HT1080 (cell line): ENCODE measurements around the gene FASTKD3. TPM values are rescaled to one million over a fixed set of nuclear protein-coding genes. Genes with fewer than 3 reads are reported as not detected.
"Not testable (repeated sequence)": the region's sequence is repeated elsewhere in the genome, so short reads cannot be mapped to it uniquely, and the experiment has no call there.

Experiments
- DNase-seq: peaks from one replicate; pipeline ENCODE4 v3.0.0-alpha.2; 2015; ENCODE audit warnings: low read depth
- polyA plus RNA-seq, 2 experiments: library from polyadenylated mRNA; depleted of rRNA; stranded (reverse); fragments of >200 nt; gene quantifications; 2 replicates each; pipeline ENCODE4 v1.2.3, GENCODE V29; 2015
- total RNA-seq: library from RNA; depleted of rRNA; stranded (reverse); fragments of >200 nt; shearing (Covaris generic); gene quantifications from 2 replicates; pipeline ENCODE4 v1.2.3, GENCODE V29; 2014; rRNA removed

The FASTKD3 gene, protein sequence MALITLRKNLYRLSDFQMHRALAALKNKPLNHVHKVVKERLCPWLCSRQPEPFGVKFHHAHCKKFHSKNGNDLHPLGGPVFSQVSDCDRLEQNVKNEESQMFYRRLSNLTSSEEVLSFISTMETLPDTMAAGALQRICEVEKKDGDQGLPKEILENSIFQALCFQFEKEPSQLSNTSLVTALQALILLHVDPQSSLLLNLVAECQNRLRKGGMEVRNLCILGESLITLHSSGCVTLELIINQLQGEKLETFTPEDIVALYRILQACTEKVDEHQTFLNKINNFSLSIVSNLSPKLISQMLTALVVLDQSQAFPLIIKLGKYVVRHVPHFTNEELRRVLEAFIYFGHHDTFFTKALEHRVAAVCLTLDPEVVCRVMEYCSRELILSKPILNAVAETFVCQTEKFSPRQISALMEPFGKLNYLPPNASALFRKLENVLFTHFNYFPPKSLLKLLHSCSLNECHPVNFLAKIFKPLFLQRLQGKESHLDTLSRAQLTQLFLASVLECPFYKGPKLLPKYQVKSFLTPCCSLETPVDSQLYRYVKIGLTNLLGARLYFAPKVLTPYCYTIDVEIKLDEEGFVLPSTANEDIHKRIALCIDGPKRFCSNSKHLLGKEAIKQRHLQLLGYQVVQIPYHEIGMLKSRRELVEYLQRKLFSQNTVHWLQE
- 24.7 and 24.9 TPM in 2 replicates for total RNA-seq
- 22.2 and 26.1 TPM in 2 replicates for polyA plus RNA-seq (2015; cell fraction: cytosol; rRNA removed)
- 52.9 and 58.3 TPM in 2 replicates for polyA plus RNA-seq (2015; cell fraction: nucleus; rRNA removed)

GRCh38 chr5:7868773-7869473 lies at the start of gene FASTKD3, which contains the start of gene MTRR:
Gene FASTKD3 (minus strand): TSS chr5:7869031. CDS start chr5:7868083, 948 bp downstream.
Gene MTRR (plus strand): TSS chr5:7869148. CDS start chr5:7870795, 1,647 bp downstream.
- DNase-seq: peak; percentile 92

DNA sequence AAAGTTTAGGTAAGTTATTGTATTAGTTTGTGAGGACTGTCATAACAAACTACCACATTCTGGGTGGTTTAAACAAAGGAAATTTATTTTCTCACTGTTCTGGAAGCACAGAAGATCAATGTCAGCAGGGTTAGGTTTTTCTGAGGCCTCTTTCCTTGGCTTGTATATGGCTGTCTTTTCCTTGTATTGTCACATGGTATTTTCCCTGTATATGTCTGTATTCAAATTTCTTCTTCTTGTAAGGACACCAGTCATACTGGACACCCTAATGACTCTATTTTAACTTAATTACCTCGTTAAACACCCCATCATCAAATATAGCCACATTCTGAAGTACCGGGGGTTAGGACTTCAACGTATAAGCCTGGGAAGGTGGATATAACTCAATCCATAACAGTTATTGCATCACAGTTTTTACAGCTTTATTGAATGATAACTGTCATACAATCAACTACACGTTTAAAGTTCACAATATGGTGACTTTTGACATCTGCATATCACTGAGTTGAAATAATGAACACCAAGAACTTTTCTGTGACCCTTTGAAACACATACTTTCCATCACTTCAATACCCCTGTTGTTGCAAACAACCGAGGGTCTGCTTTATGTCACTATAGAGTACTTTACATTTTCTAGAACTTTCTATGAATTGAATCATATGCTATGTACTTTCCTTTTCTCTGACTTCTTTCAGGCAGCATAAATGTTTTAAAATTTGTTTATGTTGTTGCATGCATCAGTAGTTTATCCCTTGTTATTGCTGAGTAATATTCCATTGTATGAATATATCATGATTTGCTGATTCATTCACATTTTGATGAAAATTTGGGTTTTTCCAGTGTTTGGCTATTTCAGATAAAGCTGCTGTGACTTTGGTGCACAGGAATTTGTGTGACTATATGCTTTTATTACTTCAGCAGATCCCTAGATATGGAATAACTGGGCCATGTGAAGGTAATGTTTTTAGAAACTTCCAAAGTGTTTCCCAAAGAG lies 48.6 kb upstream of the FASTKD3 start:
- DNase-seq: no peak

DNA sequence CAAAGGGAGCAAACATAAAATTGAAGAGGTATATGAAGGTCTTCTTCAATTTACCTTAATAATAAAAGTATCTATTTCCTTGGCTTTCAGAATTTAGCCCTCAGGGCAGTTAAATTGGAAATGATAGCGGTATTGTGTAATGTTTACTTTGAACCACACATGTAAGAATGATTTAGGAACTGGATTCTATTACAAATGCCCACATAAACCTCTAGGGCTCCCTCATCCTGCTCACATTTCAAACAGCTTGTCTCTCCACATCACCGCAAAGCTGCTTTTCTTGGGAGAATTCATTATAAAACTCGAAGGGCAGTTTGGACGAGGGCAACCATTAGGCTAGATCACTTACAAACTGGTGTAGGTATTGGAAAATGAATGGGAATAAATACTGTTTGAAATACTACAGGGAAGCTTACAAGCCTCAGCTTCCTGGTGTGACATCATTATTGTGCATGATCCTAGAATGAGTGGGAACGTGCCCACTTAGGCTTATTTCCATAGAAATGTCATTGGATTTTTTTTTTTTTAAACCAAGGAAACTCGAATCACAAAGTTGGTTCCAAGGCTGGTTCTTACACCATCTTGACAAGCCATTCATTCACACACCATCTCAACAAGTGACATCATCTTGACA lies 47.5 kb upstream of the FASTKD3 start:
- DNase-seq: peak; percentile 58

- DNase-seq: not testable (repeated sequence)
Observed at GRCh38 chr5:7911429-7911771, 42.6 kb upstream of the FASTKD3 start.

DNA sequence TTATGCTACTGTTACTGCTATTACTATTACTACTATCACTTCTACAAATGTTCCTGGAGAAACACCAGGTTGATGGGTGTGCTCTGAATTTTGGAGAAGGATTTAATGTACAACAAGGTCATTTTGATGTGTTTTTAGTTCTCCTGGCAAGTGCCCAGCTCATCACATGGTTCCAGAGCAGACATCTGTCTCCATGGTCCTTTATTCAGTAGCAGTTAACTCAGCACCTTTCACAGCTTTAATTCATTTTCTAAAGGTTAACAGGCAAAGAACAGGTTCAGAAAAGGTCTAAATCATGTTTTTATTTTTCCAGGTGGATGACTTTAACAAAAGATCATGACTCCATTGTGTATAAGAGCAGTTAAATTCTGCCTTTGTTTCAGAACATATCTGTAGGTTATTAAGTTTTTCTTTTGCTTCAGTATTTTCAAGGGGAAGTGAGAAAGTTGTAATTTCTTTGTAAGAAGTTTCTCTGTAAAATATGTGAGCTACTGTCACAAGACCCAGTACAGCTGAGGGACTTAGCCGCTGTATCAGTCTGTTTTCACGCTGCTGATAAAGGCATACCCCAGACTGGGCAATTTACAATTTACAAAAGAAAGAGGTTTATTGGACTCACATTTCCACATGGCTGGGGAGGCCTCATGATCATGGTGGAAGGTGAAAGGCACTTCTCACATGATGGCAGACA lies 42.1 kb upstream of the FASTKD3 start:
- no peak for DNase-seq

GRCh38 chr5:7908317-7908716 lies 39.5 kb upstream of the FASTKD3 start:
- no peak for DNase-seq

DNA sequence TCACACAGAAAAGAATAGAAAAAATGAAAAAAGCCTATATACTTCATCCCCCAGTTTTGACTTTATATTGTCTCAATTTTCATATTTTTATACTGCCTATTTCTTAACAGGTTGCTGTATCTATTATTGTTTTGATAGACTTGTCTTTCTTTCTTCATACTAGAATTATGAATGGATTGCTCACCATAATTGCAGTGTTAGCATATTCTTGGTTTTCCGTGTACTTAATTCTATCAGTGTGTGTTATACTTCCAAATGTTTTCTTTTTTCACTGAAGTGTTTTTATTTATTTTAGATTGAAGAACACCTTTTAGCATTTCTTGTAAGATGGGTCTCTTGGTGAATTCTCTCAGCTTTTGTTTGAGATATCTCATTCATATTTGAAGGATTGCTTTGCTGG lies 38.8 kb upstream of the FASTKD3 start:
- no peak for DNase-seq

DNA sequence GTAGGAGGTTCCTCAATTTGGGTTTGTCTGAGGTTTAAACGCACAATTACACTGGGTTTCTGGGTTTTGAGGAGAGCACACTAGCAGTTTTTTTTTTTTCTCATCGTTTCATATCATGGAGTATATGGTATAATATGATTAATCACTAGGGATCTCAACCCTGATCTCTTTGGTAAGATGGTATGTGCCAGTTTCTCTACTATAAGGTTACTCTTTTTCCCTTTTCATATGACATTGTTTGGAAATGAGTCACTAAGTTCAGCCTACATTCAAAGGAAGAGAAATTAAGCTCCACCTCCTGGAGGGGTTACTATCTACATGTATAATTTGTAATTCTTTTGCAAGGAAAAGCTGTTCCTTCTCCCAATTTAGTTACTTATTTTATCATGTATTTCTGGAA lies 35.3 kb upstream of the FASTKD3 start:
- DNase-seq: peak; percentile 92

DNA sequence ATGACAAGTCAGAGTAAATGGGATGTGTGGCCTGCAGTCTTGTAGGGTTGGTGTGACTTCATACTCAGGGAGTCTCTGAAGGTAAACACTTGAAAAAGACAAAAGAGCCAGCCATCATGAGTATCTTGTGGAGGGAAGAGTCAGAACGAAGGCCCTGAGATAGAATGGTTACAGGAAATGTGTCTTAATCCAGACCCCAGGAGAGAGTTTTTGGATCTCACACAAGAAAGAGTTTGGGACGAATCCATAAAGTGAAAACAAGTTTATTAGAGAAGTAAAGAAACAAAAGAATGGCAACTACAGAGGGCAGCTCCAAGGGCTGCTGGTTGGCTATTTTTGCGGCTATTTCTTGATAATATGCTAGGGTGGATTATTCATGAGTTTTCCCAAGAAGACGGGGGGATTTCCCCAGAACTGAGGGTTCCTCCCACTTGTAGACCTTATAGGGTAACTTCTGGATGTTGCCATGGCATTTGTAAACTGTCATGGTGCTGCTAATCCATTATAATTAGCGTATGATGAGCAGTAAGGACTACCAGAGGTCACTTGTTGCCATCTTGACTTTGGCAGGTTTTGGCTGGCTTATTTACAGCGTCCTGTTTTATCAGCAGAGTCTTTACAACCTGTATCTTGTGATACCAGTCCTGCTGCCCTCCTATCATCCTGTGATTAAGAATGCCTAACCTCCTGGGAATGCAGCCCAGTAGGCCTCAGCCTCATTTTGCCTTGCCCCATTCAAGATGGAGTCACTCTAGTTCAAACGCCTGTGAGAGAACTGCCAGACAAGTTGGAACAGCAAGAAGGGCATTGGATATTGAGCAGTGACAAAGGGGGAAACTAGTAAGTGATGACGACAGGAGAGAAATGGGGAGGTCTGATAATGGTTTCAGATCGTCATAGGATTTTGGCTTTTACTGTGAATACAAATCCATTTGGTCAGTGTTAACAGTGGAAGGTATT lies 34.1 kb upstream of the FASTKD3 start:
- no peak for DNase-seq

- no peak for DNase-seq
Observed at GRCh38 chr5:7902201-7902600, 33.4 kb upstream of the FASTKD3 start.

GRCh38 chr5:7897014-7897600 lies 28.3 kb upstream of the FASTKD3 start:
- DNase-seq: peak; percentile 81

DNA sequence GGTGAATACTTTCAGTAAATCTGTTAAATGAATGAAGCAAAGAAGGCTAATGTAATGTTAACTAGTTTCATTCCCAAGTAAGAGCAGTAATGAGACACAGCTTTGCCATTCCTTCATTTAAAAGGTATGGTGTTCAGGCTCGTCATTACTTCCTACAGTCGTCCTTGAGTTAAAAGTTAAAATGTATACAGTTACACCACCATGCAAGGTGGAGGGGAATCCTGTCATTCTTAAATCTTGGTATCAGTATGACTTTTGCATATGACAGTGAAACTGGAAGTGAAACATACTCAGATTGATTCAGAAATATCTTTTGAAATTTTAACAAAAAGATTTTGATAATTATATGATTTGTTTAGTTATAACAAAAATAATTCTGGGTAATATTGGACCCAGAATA lies 26.0 kb upstream of the FASTKD3 start:
- DNase-seq: no peak

DNA sequence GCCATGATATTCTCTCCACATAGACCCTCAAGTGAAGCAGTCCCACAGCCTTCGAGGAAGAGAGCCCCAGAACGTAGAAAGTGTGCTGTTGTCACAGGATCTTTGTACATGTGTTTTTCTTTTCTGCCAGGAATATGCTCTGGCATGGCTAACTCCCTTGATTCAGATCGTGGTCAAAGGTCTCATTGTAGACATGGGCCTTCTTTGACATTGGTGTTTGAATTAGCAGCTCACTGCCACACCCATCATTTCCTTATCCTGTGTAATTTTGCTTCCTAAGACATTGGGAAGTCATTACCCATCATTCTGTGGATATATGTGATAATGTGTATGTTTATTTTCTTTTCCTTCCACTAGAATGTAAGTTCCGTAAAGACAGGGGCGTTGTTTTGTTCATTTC lies 25.6 kb upstream of the FASTKD3 start:
- no peak for DNase-seq

DNA sequence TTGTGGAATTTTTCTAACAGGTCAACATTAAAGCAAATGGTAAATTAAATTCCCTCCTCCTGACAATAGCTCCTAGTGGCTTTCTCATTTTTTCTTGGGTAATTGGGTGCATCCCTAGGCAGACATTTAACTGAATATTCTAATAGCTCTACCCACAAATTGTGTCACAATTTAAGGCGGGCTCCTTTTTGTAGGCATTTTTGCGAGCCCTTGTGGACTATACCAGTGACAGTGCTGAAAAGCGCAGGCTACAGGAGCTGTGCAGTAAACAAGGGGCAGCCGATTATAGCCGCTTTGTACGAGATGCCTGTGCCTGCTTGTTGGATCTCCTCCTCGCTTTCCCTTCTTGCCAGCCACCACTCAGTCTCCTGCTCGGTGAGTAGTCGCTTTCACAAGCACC lies 20.1 kb upstream of the FASTKD3 start:
- no peak for DNase-seq

- DNase-seq: peak; percentile 30
Observed at GRCh38 chr5:7886849-7887475, 18.1 kb upstream of the FASTKD3 start.

DNA sequence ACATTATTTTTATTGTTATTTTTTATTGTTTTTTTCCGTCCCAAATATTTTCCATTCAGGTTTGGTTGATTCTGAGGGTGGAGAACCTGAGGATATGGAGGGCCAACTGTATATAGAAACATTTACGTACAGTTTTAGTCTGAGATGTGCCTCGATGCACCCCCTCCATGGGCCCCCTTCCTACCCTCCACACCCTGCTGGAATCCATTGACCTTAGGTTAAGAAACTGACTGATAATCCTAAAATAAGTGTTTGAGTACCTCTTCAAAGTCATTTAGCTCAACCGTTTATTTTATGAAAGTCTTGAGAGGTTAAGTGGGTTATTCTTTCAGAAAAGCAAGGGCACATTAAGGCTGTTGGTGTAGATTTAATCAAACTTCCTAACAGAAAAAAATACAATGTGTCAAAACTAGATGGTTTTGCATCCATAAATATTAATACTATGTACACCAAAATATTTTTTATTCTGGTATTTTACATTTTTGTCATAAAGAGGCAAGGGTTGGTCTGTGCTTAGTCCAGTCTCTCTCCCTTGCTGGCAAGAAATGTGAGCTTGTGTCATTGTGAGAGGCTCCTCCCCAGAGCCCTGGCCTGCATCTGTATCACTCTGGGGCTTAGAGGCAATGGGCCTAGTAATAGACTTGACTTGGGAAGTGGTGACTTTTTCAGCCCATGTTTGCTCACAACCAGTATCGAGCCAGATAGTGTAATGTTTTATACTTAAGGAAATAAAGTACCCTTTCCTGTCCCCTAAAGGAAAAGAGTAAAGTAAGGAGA lies 15.8 kb upstream of the FASTKD3 start:
- no peak for DNase-seq

DNA sequence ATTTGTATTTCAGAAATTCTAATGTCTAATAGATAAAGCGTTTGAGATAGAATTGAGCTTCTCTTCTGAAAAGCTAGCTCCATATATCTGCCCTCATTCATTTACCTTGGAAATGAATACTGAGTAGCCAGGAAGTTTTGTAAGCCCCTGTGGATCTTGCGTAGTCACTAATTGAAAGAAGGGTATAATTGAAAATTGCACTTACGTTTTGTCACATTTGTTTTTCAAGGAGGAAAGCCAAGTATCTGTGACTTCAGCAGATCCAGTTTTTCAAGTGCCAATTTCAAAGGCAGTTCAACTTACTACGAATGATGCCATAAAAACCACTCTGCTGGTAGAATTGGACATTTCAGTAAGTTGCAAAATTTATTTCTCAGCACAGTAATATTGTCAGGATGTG lies 14.1 kb upstream of the FASTKD3 start:
- no peak for DNase-seq
